ENCODE data around the gene SPATA1.

DNA sequence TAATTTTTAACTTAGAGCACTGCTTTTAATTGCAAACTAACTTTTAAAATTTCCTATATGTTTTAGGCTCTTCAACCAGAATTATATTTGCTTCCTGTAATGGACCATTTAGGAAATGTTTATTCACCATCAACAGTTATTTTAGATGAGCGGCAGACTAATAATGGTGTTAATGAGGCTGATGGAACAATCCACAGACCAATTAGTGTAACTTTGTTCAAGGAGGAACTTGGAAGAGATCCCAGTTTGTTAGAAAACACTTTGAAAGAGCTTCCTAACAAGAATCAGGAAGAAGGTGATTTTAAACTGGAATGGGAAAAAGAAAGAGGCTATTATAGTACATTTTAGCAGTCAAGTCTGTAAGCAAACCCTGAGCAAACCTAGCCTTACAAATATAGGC, 19.6 kb downstream of the SPATA1 start:
- TF ChIP-seq POLR2AphosphoS5 (IDR thresholded peaks at IDR 0.05; ENCODE audit: low read depth, low read length) = no peak
- no peak for TF ChIP-seq POLR2A (IDR thresholded peaks at IDR 0.05; ENCODE audit: low read depth, low read length)
